Erythroblast (primary cell): Measurements from ENCODE around the gene PPP3CA.

Experiments
- GATA1 ChIP-seq: IDR thresholded peaks from 2 replicates; pipeline ENCODE4 v1.6.1; 2011; ENCODE audit warnings: low read depth, mild to moderate bottlenecking, control low read depth, low read length, moderate library complexity
- POLR2A ChIP-seq: IDR thresholded peaks from 2 replicates; pipeline ENCODE4 v1.6.1; 2011; ENCODE audit warnings: mild to moderate bottlenecking, low read length

DNA sequence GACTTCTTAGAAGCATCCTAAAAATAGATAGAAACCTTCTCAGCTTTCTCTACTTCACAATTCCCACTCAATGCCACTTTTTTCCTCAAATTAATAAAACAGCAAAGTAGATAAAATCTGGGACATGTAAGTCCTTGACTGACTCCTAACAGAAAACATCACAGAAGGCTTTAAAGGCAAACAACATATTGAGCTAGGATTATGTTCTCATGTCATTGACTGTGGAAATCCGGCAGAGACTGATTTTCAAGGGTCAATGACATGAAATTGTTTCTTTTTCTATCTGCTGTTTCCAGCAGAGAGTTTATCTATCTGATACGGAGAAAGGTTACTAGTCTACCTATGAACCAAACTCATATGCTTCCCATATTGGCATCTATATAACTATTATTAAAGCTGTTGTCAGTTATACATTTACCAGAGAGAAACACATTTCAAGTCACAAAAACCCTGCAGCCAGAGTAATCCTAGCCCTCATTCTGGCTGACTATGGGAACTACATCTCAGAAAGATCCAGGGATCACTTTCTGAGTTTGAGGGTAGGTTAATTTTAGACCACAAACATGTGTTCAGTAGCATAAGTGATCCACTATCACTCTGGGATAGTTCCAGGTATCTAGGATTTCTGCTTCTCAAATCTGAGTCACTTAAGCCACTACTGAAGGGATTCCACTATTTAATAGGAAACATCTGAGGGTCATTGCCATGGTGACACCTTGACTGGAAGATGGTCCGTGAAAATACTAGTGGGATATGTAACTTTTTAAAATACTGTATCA lies 147.6 kb downstream of the PPP3CA start:
- TF ChIP-seq POLR2A (no peak), GATA1 (no peak)
